ENCODE measurements around the gene INCENP. TPM values are rescaled to one million over a fixed set of nuclear protein-coding genes. Genes with fewer than 3 reads are reported as not detected.

The INCENP gene
- polyA plus RNA-seq, 1 donor (not counting 4 experiments of a cell fraction or from before 2014, with no cell fraction given): 12.7 TPM

DNA sequence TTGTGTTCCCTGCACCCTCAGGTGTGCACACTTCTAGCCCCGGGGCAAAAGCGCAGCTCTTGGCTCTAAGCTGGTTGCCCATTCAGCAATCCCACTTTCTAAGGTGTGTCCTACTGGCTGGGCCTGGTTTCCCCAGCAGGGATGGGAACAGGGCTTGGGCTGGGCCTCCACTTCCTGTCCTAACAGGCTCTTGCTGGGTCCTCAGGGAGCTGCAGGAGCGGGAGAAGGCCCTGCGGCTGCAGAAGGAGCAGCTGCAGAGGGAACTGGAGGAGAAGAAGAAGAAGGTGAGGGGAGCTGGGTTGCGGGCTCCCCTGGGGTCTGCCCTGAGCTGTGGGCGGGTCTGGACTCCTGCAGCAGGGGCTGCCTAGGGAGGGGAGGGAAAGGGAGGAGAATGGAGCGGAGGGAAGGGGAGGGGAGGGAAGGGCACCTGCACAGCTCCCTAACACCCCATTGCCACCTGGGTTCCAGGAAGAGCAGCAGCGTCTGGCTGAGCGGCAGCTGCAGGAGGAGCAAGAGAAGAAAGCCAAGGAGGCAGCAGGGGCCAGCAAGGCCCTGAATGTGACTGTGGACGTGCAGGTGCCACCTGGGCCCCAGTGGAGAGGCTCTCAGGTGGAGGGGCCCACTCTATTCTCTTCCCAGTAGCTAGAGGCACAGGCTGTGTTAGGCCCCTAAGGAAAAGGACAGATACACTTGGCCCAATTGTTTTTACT, 24.6 kb downstream of the INCENP start:
- no peak for FAIRE-seq
- Histone ChIP-seq H3K9me1 (ENCODE audit: control insufficient read depth, extremely low read depth, insufficient read depth, low read length) (no peaks in the 10 kb centered on the region), H3K27ac (ENCODE audit: control insufficient read depth, insufficient read depth, low read length) (no peak overlapping the region), H3K4me2 (ENCODE audit: control insufficient read depth, extremely low read depth, insufficient read depth, low read depth, low read length) (no peak overlapping the region), H3K27me3 (ENCODE audit: control insufficient read depth, extremely low read depth, insufficient read depth, low read length) (no peaks in the 10 kb centered on the region), H3K9ac (ENCODE audit: control insufficient read depth, extremely low read depth, insufficient read depth, low read length) (no peak overlapping the region), H3K4me1 (ENCODE audit: control insufficient read depth, extremely low read depth, insufficient read depth, low read length) (peaks cover 6% of the 10 kb centered on the region), H3K4me3 (ENCODE audit: control insufficient read depth in 2 of 3, extremely low read depth in 1 of 3, insufficient read depth in 2 of 3, low read depth in 1 of 3, low read length in 3 of 3) (no peak overlapping the region), H3K9me3 (ENCODE audit: control insufficient read depth, low read depth, low read length) (no peaks in the 10 kb centered on the region), H2AFZ (ENCODE audit: control insufficient read depth, low read length) (no peak overlapping the region), H3K36me3 (ENCODE audit: control insufficient read depth in 2 of 2, extremely low read depth in 1 of 2, insufficient read depth in 2 of 2, low read length in 2 of 2) (peaks cover 24 to 35% of the 10 kb centered on the region in 2 experiments), H3K79me2 (ENCODE audit: control insufficient read depth, insufficient read depth, low read length) (no peaks in the 10 kb centered on the region), H4K20me1 (ENCODE audit: control insufficient read depth, extremely low read depth, insufficient read depth, low read length) (no peaks in the 10 kb centered on the region)
- no peak for DNase-seq (ENCODE audit: low read depth, low spot score)
- TF ChIP-seq EZH2 (IDR thresholded peaks at IDR 0.05; ENCODE audit: low read length): no peak
- dilution Hi-C loops (cut with MboI; ENCODE audit: extremely low pct_ligation_motif_present, low sequenced_read_pairs): no loop called here

DNA sequence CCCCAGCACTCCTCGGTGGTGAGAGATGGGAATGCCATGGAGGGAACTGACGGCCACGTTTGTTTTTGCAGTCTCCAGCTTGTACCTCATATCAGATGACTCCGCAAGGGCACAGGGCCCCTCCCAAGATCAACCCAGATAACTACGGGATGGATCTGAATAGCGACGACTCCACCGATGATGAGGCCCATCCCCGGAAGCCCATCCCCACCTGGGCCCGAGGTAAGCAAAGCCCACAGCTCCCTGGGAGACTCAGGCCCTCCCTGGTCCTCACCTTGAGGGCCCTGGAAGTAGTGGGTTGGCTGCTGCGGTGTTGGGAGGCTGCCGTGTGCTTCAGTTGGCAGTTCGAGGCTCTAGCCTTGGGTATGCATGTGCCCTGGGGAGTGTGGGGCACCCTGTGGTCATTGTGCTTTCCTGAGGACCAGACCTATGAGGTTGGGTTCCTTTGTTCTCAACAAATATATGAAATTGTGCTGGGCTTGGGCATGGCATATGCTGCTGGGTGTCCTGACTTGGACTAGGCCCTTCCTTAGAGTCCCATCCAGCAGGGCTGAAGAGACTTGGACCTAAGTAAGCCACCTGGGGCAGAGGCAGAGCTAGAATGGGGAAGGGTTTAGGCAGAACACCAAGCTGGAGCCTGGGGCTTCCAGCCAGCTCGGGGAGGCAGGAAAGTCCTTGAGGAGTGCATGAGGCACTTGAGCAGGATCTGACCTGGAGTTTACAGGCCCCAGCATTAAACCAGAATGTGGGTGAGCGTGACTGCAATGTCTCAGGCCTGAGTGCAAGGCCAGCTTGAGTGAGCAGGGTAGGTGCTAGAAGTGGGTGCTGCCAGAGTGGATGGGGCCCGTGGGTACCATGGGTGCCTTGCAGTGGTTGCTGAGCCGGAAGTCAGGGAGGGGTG, 26.4 kb downstream of the INCENP start:
- Histone ChIP-seq H3K9ac (ENCODE audit: control insufficient read depth, extremely low read depth, insufficient read depth, low read length) (no peak overlapping the region), H3K4me1 (ENCODE audit: control insufficient read depth, extremely low read depth, insufficient read depth, low read length) (peaks cover 6% of the 10 kb centered on the region), H3K9me3 (ENCODE audit: control insufficient read depth, low read depth, low read length) (no peaks in the 10 kb centered on the region), H4K20me1 (ENCODE audit: control insufficient read depth, extremely low read depth, insufficient read depth, low read length) (no peaks in the 10 kb centered on the region), H3K79me2 (ENCODE audit: control insufficient read depth, insufficient read depth, low read length) (no peaks in the 10 kb centered on the region), H2AFZ (ENCODE audit: control insufficient read depth, low read length) (no peak overlapping the region), H3K9me1 (ENCODE audit: control insufficient read depth, extremely low read depth, insufficient read depth, low read length) (no peaks in the 10 kb centered on the region), H3K27ac (ENCODE audit: control insufficient read depth, insufficient read depth, low read length) (no peak overlapping the region), H3K27me3 (ENCODE audit: control insufficient read depth, extremely low read depth, insufficient read depth, low read length) (no peaks in the 10 kb centered on the region), H3K4me2 (ENCODE audit: control insufficient read depth, extremely low read depth, insufficient read depth, low read depth, low read length) (no peak overlapping the region), H3K36me3 (ENCODE audit: control insufficient read depth in 2 of 2, extremely low read depth in 1 of 2, insufficient read depth in 2 of 2, low read length in 2 of 2) (peaks cover 21 to 32% of the 10 kb centered on the region in 2 experiments), H3K4me3 (ENCODE audit: control insufficient read depth in 2 of 3, extremely low read depth in 1 of 3, insufficient read depth in 2 of 3, low read depth in 1 of 3, low read length in 3 of 3) (no peak overlapping the region)
- TF ChIP-seq EZH2 (IDR thresholded peaks at IDR 0.05; ENCODE audit: low read length): no peak
- TF ChIP-seq, protein P1, sequence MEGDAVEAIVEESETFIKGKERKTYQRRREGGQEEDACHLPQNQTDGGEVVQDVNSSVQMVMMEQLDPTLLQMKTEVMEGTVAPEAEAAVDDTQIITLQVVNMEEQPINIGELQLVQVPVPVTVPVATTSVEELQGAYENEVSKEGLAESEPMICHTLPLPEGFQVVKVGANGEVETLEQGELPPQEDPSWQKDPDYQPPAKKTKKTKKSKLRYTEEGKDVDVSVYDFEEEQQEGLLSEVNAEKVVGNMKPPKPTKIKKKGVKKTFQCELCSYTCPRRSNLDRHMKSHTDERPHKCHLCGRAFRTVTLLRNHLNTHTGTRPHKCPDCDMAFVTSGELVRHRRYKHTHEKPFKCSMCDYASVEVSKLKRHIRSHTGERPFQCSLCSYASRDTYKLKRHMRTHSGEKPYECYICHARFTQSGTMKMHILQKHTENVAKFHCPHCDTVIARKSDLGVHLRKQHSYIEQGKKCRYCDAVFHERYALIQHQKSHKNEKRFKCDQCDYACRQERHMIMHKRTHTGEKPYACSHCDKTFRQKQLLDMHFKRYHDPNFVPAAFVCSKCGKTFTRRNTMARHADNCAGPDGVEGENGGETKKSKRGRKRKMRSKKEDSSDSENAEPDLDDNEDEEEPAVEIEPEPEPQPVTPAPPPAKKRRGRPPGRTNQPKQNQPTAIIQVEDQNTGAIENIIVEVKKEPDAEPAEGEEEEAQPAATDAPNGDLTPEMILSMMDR (optimal IDR thresholded peaks at IDR 0.05 in 1 of 3, IDR thresholded peaks at IDR 0.05 in 1 of 3, conservative IDR thresholded peaks at IDR 0.05 in 1 of 3; ENCODE audit: extremely low read depth in 1 of 3, insufficient read depth in 2 of 3, low read length in 3 of 3): no peak
- FAIRE-seq (no peak), DNase-seq (ENCODE audit: low read depth, low spot score) (no peak)
- dilution Hi-C loops (cut with MboI; ENCODE audit: extremely low pct_ligation_motif_present, low sequenced_read_pairs): no loop called here

Measured in keratinocyte (primary cell).